Umbilical cord (tissue), 2 donors: Measurements from ENCODE around the gene EIF4G2. TPM values are rescaled to one million over a fixed set of nuclear protein-coding genes. Genes with fewer than 3 reads are reported as not detected.

Source experiments
- DNase-seq: peaks from one replicate; pipeline ENCODE4 v3.0.0-alpha.2; 2015; ENCODE audit warnings: low spot score
- total RNA-seq: library from RNA; depleted of rRNA; stranded (reverse); fragments of >200 nt; gene quantifications from one replicate; pipeline ENCODE4 v1.2.3, GENCODE V29; 2014; ENCODE audit warnings: low replicate concordance; ENCODE audit not compliant: insufficient read depth

EIF4G2 gene
- total RNA-seq, 1 donor from 2014 or later: 579 TPM

GRCh38 chr11:10777393-10777793, 31.3 kb downstream of the EIF4G2 start:
- DNase-seq: no peak

- DNase-seq: no peak
Measured at GRCh38 chr11:10774811-10775210, 33.9 kb downstream of the EIF4G2 start.

DNA sequence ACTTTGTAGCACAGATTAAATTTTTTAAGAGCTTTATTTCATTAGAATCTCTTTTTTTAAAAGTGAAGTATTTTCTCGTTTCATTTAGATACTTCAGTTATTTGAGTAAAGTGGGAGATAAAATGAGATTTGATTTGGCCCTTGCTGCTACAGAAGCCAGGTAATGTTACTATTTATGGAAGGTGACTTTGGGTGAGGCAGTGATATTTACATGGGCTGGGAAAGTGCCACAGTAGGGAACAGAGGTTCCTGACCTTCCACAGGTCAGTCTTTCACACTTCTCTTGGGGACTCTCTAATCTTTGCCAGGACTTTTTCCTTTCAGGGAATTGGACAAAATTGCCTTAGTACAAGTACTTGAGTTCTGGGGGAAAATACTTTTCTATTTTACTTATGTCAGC, 37.3 kb downstream of the EIF4G2 start:
- no peak for DNase-seq

GRCh38 chr11:10770626-10771254, 38.0 kb downstream of the EIF4G2 start:
- peak; percentile 44 for DNase-seq

GRCh38 chr11:10764412-10764811, 44.3 kb downstream of the EIF4G2 start:
- DNase-seq: no peak

- no peak for DNase-seq
Measured at GRCh38 chr11:10763766-10764165, 45.0 kb downstream of the EIF4G2 start.

DNA sequence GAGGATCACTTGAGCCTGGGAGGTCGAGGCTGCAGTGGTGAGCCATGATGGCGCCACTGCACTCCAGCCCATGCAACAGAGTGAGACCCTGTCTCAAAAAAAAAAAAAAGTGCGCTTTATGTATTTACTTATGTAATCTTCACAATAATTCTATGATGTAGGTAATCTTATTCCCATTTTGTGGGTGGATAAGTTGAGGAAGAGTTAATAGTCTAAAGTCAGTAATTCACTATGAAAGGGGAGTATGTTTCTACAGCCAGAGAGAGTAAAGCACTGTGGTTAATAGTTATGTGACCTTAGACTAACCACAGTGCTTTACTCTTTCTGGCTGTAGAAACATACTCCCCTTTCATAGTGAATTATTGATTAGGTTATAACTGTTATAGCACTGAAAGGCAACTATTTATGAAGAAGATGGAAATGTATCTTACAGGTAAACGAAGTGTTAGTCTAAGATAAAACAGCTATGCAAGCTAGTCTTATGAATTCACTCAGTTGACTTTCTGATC, 45.8 kb downstream of the EIF4G2 start:
- no peak for DNase-seq

DNA sequence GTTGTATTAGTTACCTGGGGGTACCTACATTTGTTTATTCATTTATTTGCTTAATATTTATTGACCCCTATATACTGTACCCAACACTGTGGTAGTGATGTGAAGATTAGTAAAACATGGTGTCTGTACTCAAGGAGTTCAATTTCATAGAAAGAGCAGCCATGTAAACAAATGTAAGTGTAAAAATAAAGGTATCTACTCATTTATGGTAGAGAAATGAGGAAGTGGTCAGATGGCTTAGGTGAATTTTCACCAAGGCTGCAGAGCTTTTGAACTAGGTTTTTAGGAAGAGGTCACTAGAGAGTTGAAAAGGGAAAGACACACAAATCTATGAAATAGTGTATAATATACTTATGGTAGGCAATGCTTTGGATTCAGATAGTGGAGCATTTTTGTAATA, 46.5 kb downstream of the EIF4G2 start:
- no peak for DNase-seq

GRCh38 chr11:10761085-10761698, 47.5 kb downstream of the EIF4G2 start:
- no peak for DNase-seq

- DNase-seq: no peak
Measured at GRCh38 chr11:10758957-10759356, 49.8 kb downstream of the EIF4G2 start.

DNA sequence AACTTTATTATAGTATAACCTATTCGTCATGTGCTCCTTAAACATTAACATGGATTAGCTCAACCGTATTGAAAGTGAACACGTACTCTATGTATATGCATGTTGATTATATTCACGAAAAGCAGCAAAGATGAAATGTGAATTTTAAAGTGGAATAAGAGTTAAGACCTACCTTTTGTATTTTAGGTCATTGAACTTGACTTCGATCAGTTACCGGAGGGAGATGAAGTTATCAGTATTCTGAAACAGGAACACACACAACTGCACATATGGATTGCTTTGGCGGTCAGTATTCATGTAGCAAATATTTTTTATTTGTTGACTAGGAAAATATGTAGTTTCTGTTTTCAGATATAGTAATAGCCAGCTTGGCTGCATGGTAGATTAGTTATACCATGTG, 56.2 kb downstream of the EIF4G2 start:
- DNase-seq: no peak

GRCh38 chr11:10752061-10752460, 56.7 kb downstream of the EIF4G2 start:
- no peak for DNase-seq

DNA sequence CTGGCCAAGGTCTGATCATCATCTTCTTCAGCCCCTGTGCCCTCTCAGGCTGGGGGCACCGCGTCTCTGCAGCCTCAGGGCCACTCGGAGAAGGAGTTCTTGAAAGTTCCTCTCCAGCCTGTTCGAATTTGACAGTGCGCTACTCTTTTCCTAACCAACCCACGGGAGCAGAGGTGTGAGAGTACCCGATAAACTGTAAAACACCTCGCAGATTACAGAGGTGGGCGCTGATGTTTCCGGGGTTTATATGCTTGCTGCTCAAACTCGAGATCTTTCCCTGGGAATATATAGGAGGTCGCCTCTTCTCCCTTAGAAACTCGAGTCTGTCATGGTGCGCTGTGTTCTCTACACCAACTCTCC, 57.2 kb downstream of the EIF4G2 start:
- no peak for DNase-seq

DNA sequence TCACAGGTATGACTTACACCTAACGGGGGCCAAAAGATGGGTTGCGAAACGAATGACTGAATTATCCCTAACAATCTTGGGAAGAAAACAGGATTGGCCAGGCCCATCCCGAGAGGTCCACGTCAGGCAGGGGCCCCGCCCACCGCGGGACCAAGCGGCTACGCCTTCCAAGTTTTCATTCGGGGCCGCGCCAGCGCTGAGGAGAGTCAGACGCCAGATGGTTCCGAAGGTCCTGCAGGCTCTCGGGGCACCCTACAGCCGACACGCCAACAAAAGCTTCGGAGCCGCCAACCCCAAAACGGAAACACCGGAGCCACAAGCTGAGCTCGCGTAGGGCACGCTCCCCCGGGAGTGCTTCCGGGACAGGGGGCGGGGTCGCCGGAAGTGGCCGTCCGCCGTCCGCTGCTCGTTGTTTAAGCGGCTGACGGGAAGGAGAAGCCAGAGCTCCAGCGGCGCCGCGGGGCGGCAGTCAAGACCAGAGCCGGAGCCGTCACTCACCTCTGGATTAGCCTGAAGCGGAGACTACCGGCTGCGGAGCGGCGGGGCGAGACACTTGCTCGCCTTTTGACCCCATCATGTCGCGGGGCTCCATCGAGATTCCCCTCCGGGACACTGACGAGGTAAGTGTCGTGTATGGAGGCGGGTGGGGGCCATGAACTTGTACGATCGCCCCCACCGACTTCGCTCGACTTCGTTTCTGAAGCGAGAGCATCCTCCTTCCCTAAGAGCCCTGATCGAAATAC, 57.7 kb downstream of the EIF4G2 start, which contains the start of gene CTR9:
CTR9 (plus strand) TSS at position 409 of the 743 bp plus-strand sequence; CDS start at position 576, 167 bp downstream.
- peak; percentile 93 for DNase-seq

- DNase-seq: no peak
Measured at GRCh38 chr11:10749476-10749875, 59.2 kb downstream of the EIF4G2 start.

DNA sequence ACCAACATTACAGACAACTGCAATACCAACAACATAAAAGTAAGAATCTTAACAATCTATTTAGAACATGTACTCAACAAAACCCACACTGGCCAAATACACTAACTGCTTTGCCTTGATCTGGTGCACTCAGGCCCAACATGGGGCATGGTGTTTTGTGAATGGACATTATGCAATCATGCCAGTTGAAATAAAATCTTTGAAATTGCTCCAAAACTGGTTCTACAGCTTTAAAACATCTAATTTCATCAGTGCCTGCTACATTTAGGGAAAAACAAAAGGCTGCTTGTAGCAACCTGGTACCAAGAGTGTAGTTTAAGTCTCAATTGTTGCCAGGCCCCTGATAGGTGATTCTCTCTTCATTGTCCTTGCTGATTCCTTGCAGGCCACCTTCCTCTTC, 61.0 kb downstream of the EIF4G2 start:
- DNase-seq: no peak

Other genes with a start within 250 kb of the EIF4G2 start
- gene LYVE1, start 240.3 kb downstream of the EIF4G2 start, total RNA-seq: 48.4 TPM
- 62.6 TPM for gene IRAG1, start 115.2 kb downstream of the EIF4G2 start, total RNA-seq
- gene CTR9, start 57.7 kb downstream of the EIF4G2 start, total RNA-seq: 20.9 TPM
- gene ZBED5, start 49.1 kb upstream of the EIF4G2 start, total RNA-seq: 32.7 TPM